SU-DHL-6 (cell line): ENCODE results near the gene RETREG1.

Experiments
- H2AFZ ChIP-seq: fragments of 200-600 bp; sonication (generic); 2 replicates; pipeline ENCODE4 v1.6.1; 2014; ENCODE audit warnings: low read depth, mild to moderate bottlenecking, moderate library complexity, mixed read lengths, antibody characterized with exemption, low read length; ENCODE audit not compliant: severe bottlenecking
- H3F3A ChIP-seq: fragments of 200-600 bp; shearing (Covaris generic); 2 replicates; pipeline ENCODE4 v1.6.0; 2016; ENCODE audit warnings: antibody characterized with exemption, mild to moderate bottlenecking; ENCODE audit not compliant: insufficient read depth
- H3K27ac ChIP-seq: fragments of 200-600 bp; sonication (generic); 2 replicates; pipeline ENCODE4 v1.5.1; 2016; ENCODE audit warnings: low read depth, mild to moderate bottlenecking, low read length, moderate library complexity, mixed read lengths
- H3K27me3 ChIP-seq: fragments of 200-600 bp; sonication (generic), shearing (Covaris generic); 2 replicates; pipeline ENCODE4 v1.6.0; 2014; ENCODE audit warnings: mild to moderate bottlenecking, low read length
- H3K36me3 ChIP-seq: fragments of 200-600 bp; sonication (generic); 2 replicates; pipeline ENCODE4 v1.6.1; 2014; ENCODE audit warnings: mild to moderate bottlenecking, low read length, mixed read lengths
- H3K4me2 ChIP-seq: fragments of 300-600, 200-600 bp; shearing (Covaris generic), sonication (generic); 2 replicates; pipeline ENCODE4 v1.6.0; 2014; ENCODE audit warnings: low read length, low read depth, mild to moderate bottlenecking; ENCODE audit not compliant: poor library complexity, severe bottlenecking
- H3K4me3 ChIP-seq: fragments of 200-600 bp; sonication (generic); 2 replicates; pipeline ENCODE4 v1.5.1; 2014; ENCODE audit warnings: antibody characterized with exemption, low read length, mild to moderate bottlenecking, mixed read lengths; ENCODE audit not compliant: insufficient read depth, poor library complexity, severe bottlenecking
- H3K79me2 ChIP-seq: fragments of 200-600 bp; sonication (generic); 2 replicates; pipeline ENCODE4 v1.6.1; 2014; ENCODE audit warnings: mild to moderate bottlenecking, low read length, moderate library complexity; ENCODE audit not compliant: insufficient read depth
- H3K9ac ChIP-seq: fragments of 200-600 bp; sonication (generic); 2 replicates; pipeline ENCODE4 v1.7.0; 2014; ENCODE audit warnings: mild to moderate bottlenecking, low read length
- H3K9me2 ChIP-seq: fragments of 200-600 bp; sonication (generic); replicated peaks from 2 replicates; pipeline ENCODE4 v1.6.1; 2014; ENCODE audit warnings: low read length; ENCODE audit not compliant: insufficient read depth
- H3K9me3 ChIP-seq: fragments of 200-600 bp; sonication (generic); 2 replicates; pipeline ENCODE4 v1.6.1; 2014; ENCODE audit warnings: low read length, mixed read lengths; ENCODE audit not compliant: insufficient read depth
- H4K20me1 ChIP-seq: fragments of 200-600 bp; sonication (generic); 2 replicates; pipeline ENCODE4 v1.6.1; 2014; ENCODE audit warnings: low read depth, mild to moderate bottlenecking, antibody characterized with exemption, low read length, moderate library complexity, mixed read lengths
- EZH2phosphoT487 ChIP-seq: fragments of 200-600 bp; sonication (generic), shearing (Covaris generic); conservative IDR thresholded peaks from 2 replicates; pipeline ENCODE4 v1.6.1; 2018; ENCODE audit warnings: mild to moderate bottlenecking, antibody characterized with exemption, low read length, moderate library complexity, mixed read lengths
- TF ChIP-seq, protein P1 (sequence below): fragments of 200-600 bp; sonication (generic); IDR thresholded peaks from one replicate; pipeline ENCODE4 v1.5.1; 2017; ENCODE audit warnings: antibody characterized with exemption, mild to moderate bottlenecking, low read length, moderate library complexity; ENCODE audit not compliant: insufficient read depth, poor library complexity, severe bottlenecking

The RETREG1 gene

DNA sequence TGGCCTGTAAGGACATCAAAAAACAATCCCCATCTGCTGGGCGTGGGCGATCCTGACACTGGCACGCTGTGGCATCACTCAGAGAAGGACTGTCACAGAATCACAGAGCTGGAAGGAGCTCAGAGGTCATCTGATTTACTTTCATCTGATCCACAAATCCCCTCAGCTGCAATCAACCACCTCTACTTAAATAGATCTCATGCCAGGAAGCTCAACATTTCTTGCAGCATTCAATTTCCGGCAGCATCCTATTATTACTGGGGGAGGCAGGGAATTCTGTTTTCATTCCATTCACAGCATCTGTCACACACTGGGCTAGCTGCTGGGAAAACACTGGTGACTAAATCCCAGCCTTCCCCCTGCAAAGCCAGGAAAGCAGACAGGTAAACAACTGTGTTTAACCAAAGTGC is 38.3 kb downstream of the RETREG1 start:
- Histone ChIP-seq H3K9ac (no peak overlapping the region), H3K9me2 (no peaks in the 10 kb centered on the region), H3K36me3 (no peaks in the 10 kb centered on the region), H3K27me3 (no peaks in the 10 kb centered on the region), H2AFZ (no peak overlapping the region), H3F3A (no peaks in the 10 kb centered on the region), H3K27ac (no peak overlapping the region), H3K79me2 (no peaks in the 10 kb centered on the region), H3K4me3 (no peak overlapping the region), H3K4me2 (no peak overlapping the region), H3K9me3 (no peaks in the 10 kb centered on the region), H4K20me1 (no peaks in the 10 kb centered on the region)
- no peak for TF ChIP-seq EZH2phosphoT487
- TF ChIP-seq, protein P1, sequence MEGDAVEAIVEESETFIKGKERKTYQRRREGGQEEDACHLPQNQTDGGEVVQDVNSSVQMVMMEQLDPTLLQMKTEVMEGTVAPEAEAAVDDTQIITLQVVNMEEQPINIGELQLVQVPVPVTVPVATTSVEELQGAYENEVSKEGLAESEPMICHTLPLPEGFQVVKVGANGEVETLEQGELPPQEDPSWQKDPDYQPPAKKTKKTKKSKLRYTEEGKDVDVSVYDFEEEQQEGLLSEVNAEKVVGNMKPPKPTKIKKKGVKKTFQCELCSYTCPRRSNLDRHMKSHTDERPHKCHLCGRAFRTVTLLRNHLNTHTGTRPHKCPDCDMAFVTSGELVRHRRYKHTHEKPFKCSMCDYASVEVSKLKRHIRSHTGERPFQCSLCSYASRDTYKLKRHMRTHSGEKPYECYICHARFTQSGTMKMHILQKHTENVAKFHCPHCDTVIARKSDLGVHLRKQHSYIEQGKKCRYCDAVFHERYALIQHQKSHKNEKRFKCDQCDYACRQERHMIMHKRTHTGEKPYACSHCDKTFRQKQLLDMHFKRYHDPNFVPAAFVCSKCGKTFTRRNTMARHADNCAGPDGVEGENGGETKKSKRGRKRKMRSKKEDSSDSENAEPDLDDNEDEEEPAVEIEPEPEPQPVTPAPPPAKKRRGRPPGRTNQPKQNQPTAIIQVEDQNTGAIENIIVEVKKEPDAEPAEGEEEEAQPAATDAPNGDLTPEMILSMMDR, result no peak

DNA sequence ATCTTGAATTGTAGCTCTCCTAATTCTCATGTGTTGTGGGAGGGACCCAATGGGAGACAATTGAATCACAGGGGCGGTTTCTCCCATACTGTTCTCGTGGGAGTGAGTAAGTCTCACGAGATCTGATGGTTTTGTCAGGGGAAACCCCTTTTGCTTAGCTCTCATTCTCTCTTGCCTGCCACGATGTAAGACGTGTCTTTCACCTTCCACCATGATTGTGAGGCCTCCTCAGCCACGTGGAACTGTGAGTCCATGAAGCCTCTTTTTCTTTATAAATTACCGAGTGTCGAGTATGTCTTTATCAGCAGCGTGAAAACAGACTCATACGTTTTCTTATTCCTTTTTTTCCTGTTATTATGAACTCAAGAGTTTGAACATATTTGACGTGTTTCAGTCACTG is 39.1 kb downstream of the RETREG1 start:
- no peaks in the 10 kb centered on the region for H3K27me3 ChIP-seq
- no peak overlapping the region for H2AFZ ChIP-seq
- H3K4me2 ChIP-seq, result no peak overlapping the region
- H3K9me3 ChIP-seq, result no peaks in the 10 kb centered on the region
- no peak overlapping the region for H3K9ac ChIP-seq
- TF ChIP-seq EZH2phosphoT487, result no peak
- TF ChIP-seq, protein P1, result no peak
- H4K20me1 ChIP-seq, result no peaks in the 10 kb centered on the region
- H3K4me3 ChIP-seq, result no peak overlapping the region
- no peaks in the 10 kb centered on the region for H3K79me2 ChIP-seq
- H3F3A ChIP-seq, result no peaks in the 10 kb centered on the region
- no peaks in the 10 kb centered on the region for H3K9me2 ChIP-seq
- H3K36me3 ChIP-seq, result no peaks in the 10 kb centered on the region
- no peak overlapping the region for H3K27ac ChIP-seq

DNA sequence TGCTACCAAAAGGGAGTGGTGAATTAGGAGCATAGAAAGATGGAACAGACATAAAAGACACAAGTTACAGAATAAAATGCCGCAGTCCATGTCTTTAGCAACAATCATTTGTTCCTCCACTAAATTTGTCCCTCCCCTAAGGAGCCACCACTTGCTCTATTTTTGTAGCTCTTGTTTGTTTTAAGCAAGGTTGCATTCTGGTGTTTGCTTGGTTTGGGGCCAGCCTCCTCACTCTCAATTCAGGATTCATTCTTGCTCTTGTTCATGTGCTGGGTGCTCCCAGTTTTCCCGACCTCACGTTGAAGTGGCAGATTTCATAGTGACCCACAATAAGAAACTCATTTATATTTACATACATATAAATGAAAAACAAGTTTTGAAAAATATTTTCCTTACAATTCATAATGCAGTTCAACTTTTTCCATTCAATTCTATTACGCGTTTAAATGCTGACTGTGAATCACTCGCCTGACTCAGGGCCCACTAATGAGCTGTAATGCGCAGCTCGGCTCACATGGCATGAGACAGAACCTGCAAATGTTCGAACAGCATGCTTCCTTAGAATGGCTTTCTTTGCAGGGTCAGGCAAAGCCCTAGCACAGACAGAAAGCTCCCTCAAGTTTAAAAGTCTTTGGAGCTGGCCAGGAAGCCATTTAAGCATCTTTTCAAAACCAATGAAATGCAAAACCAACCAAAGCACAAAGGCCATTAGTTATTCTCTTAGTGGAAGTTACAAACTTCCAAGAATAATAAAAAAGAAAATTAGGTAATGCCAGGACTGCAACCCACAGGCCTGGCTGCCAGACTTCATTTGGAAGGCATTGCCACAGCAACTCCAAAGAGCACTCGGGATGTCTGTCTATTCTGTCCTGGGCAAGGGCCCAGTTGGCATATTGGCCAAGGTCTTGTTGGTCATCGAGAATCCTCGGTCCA is 41.7 kb downstream of the RETREG1 start:
- Histone ChIP-seq H3F3A (no peaks in the 10 kb centered on the region), H4K20me1 (no peaks in the 10 kb centered on the region), H3K36me3 (no peaks in the 10 kb centered on the region), H2AFZ (no peak overlapping the region), H3K4me3 (no peak overlapping the region), H3K27me3 (no peaks in the 10 kb centered on the region), H3K9ac (no peak overlapping the region), H3K9me3 (no peaks in the 10 kb centered on the region), H3K27ac (no peak overlapping the region), H3K9me2 (no peaks in the 10 kb centered on the region), H3K79me2 (no peaks in the 10 kb centered on the region), H3K4me2 (no peak overlapping the region)
- TF ChIP-seq, protein P1, result no peak
- TF ChIP-seq EZH2phosphoT487, result no peak
